Neuronal stem cell (in vitro differentiated cells): ENCODE data around the gene ACSS2.

Experiments used
- DNase-seq: peaks from one replicate; pipeline ENCODE4 v3.0.0-alpha.2; 2013; ENCODE audit warnings: low spot score
- H2AFZ ChIP-seq: one replicate; pipeline ENCODE4 v1.6.1; 2013; ENCODE audit warnings: mild to moderate bottlenecking, low read length, inconsistent platforms
- H2AK5ac ChIP-seq: 2 replicates; pipeline ENCODE4 v1.6.1; 2013; ENCODE audit warnings: low read depth, mild to moderate bottlenecking, inconsistent platforms, low read length, moderate library complexity, mixed read lengths
- H2BK120ac ChIP-seq: 2 replicates; pipeline ENCODE4 v1.6.1; 2013; ENCODE audit warnings: low read depth, mild to moderate bottlenecking, inconsistent platforms, low read length, moderate library complexity, mixed read lengths
- H2BK12ac ChIP-seq: one replicate; pipeline ENCODE4 v1.6.1; 2013; ENCODE audit warnings: low read length, inconsistent platforms
- H2BK15ac ChIP-seq: 2 replicates; pipeline ENCODE4 v1.6.1; 2013; ENCODE audit warnings: mild to moderate bottlenecking, low read length, inconsistent platforms, mixed read lengths
- H2BK5ac ChIP-seq: one replicate; pipeline ENCODE4 v1.6.1; 2013; ENCODE audit warnings: inconsistent platforms, mild to moderate bottlenecking, low read length, moderate library complexity
- H3K14ac ChIP-seq: one replicate; pipeline ENCODE4 v1.6.1; 2013; ENCODE audit warnings: low read length, inconsistent platforms
- H3K18ac ChIP-seq: 2 replicates; pipeline ENCODE4 v1.6.1; 2013; ENCODE audit warnings: low read length, inconsistent platforms
- H3K23ac ChIP-seq: 2 replicates; pipeline ENCODE4 v1.6.1; 2013; ENCODE audit warnings: low read depth, mild to moderate bottlenecking, mixed read lengths, low read length, inconsistent platforms; ENCODE audit not compliant: poor library complexity
- H3K27ac ChIP-seq: replicated peaks from 3 replicates; pipeline ENCODE4 v1.5.1; 2013; ENCODE audit warnings: low read length, inconsistent platforms
- H3K27me3 ChIP-seq, 3 experiments: 2 replicates each; pipeline ENCODE4 v1.6.1; 2013; ENCODE audit warnings: low read length in 3 of 3, mild to moderate bottlenecking in 2 of 3, inconsistent platforms in 1 of 3, low read depth in 1 of 3, mixed read lengths in 1 of 3, moderate library complexity in 1 of 3; ENCODE audit not compliant: control insufficient read depth in 3 of 3, insufficient read depth in 3 of 3
- H3K36me3 ChIP-seq, 2 donors: replicated peaks in 1 of 2; 2 replicates each; pipeline ENCODE4 v1.6.1; 2013; ENCODE audit warnings: low read length in 2 of 2; ENCODE audit not compliant: control insufficient read depth in 2 of 2, insufficient read depth in 2 of 2
- H3K4ac ChIP-seq: 2 replicates; pipeline ENCODE4 v1.6.1; 2013; ENCODE audit warnings: inconsistent platforms, mild to moderate bottlenecking, low read length, moderate library complexity
- H3K4me1 ChIP-seq, 2 donors: 1 replicate in 1 of 2; 2 replicates in 1 of 2; pipeline ENCODE4 v1.6.1; 2013; ENCODE audit warnings: low read length in 2 of 2, low read depth in 1 of 2; ENCODE audit not compliant: control insufficient read depth in 2 of 2, insufficient read depth in 1 of 2
- H3K4me2 ChIP-seq: one replicate; pipeline ENCODE4 v1.6.1; 2013; ENCODE audit warnings: mild to moderate bottlenecking, low read length, inconsistent platforms; ENCODE audit not compliant: insufficient read depth, poor library complexity, severe bottlenecking
- H3K4me3 ChIP-seq, 2 donors: 2 replicates each; pipeline ENCODE4 v1.5.1; 2013; ENCODE audit warnings: low read length in 2 of 2, mild to moderate bottlenecking in 2 of 2, inconsistent platforms in 1 of 2, moderate library complexity in 1 of 2
- H3K79me1 ChIP-seq: one replicate; pipeline ENCODE4 v1.6.1; 2013; ENCODE audit warnings: low read depth, mild to moderate bottlenecking, inconsistent platforms, low read length, moderate library complexity
- H3K9ac ChIP-seq: one replicate; pipeline ENCODE4 v1.6.1; 2013; ENCODE audit warnings: mild to moderate bottlenecking, low read depth, low read length, inconsistent platforms; ENCODE audit not compliant: poor library complexity
- H3K9me3 ChIP-seq, 2 donors: replicated peaks in 1 of 2; 2 replicates each; pipeline versions ENCODE3 to v1.6.1; 2013; ENCODE audit warnings: low read length in 2 of 2, mild to moderate bottlenecking in 2 of 2, inconsistent platforms in 1 of 2, low read depth in 1 of 2, mixed read lengths in 1 of 2, moderate library complexity in 1 of 2; ENCODE audit not compliant: control insufficient read depth in 2 of 2, insufficient read depth in 1 of 2
- H4K8ac ChIP-seq: one replicate; pipeline ENCODE4 v1.6.1; 2013; ENCODE audit warnings: low read depth, mild to moderate bottlenecking, inconsistent platforms, low read length, moderate library complexity
- H4K91ac ChIP-seq: one replicate; pipeline ENCODE4 v1.6.1; 2013; ENCODE audit warnings: low read length, low read depth, mild to moderate bottlenecking, inconsistent platforms; ENCODE audit not compliant: poor library complexity
- WGBS, 2 donors: extraction: QIAGEN DNeasy Blood & Tissue Kit; methylation state at CpG; one replicate each; pipeline ENCODE4 v1.1.7; 2013; ENCODE audit warnings: missing lambda C conversion rate in 2 of 2, mixed read lengths in 1 of 2; ENCODE audit not compliant: insufficient read length in 2 of 2, insufficient replicate concordance in 1 of 2; ENCODE audit errors: extremely low coverage in 2 of 2; 5-methylcytosine and 5-hydroxymethylcytosine counted together

ACSS2 gene

GRCh38 chr20:34861386-34862084 lies 14.9 kb upstream of the ACSS2 start:
- peaks cover 0 to 2% of the 10 kb centered on the region in 2 donors for H3K4me1 ChIP-seq
- H3K14ac ChIP-seq: no peak overlapping the region
- H2BK15ac ChIP-seq: no peak overlapping the region
- H3K9ac ChIP-seq: no peak overlapping the region
- H3K18ac ChIP-seq: no peak overlapping the region
- no CpG with 5 or more reads among the region's 7 CpGs for WGBS, 2 donors
- H2BK120ac ChIP-seq: no peak overlapping the region
- no peak overlapping the region for H3K4ac ChIP-seq
- H3K27me3 ChIP-seq: no peaks in the 10 kb centered on the region
- peaks cover 2% of the 10 kb centered on the region for H3K79me1 ChIP-seq
- H3K9me3 ChIP-seq: no peaks in the 10 kb centered on the region
- H4K8ac ChIP-seq: no peak overlapping the region
- no peak overlapping the region for H2BK12ac ChIP-seq
- no peak overlapping the region for H3K4me2 ChIP-seq
- H2AFZ ChIP-seq: no peak overlapping the region
- no peak for DNase-seq
- H3K27ac ChIP-seq: no peak overlapping the region
- peaks cover 27 to 79% of the 10 kb centered on the region in 2 donors for H3K36me3 ChIP-seq
- H4K91ac ChIP-seq: no peak overlapping the region
- H2BK5ac ChIP-seq: no peak overlapping the region
- no peak overlapping the region for H3K23ac ChIP-seq
- no peak overlapping the region for H3K4me3 ChIP-seq
- H2AK5ac ChIP-seq: no peak overlapping the region

GRCh38 chr20:34862724-34863123 lies 13.7 kb upstream of the ACSS2 start:
- Histone ChIP-seq H2BK15ac (no peak overlapping the region), H3K4me1 (peaks cover 0 to 2% of the 10 kb centered on the region in 2 donors), H2BK12ac (no peak overlapping the region), H3K9me3 (no peaks in the 10 kb centered on the region), H3K4me3 (no peak overlapping the region), H3K27ac (no peak overlapping the region), H3K23ac (no peak overlapping the region), H3K9ac (no peak overlapping the region), H2BK5ac (no peak overlapping the region), H2AFZ (no peak overlapping the region), H4K91ac (no peak overlapping the region), H2AK5ac (no peak overlapping the region), H3K14ac (peak overlapping the region; percentile 82), H2BK120ac (no peak overlapping the region), H3K18ac (peak overlapping the region; percentile 57), H3K4ac (no peak overlapping the region), H3K4me2 (no peak overlapping the region), H3K36me3 (peaks cover 20 to 71% of the 10 kb centered on the region in 2 donors), H3K27me3 (no peaks in the 10 kb centered on the region), H3K79me1 (peaks cover 2% of the 10 kb centered on the region), H4K8ac (no peak overlapping the region)
- WGBS, 2 donors: no CpG with 5 or more reads among the region's 12 CpGs
- DNase-seq: no peak

DNA sequence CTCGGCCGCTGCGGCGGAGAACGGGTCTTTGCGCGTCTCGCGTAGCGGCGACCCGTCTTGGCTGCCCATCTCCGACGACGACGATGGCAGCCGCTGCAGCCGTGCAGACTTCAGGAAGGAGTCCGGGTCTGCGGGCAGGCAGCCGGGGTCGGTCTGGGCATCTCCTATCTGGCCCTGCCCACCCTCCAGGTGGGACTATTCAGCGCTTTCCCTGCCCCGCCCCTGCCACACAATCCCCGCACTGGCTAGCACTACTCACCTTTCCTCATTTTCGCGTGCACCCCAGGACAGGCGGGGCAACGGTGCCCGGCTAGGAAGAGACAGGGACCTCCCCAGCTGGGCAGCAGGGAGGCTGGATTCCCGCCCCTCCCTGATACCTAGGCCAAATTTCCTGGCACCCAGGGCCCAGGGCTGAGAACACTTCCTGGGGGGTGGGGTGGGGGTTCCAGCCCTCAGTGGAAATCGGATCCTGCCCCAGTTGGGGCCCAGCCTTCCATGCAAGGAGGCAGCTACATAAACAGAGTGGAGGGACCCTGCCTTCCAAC lies 12.9 kb upstream of the ACSS2 start:
- H3K9ac ChIP-seq: no peak overlapping the region
- no peak overlapping the region for H4K91ac ChIP-seq
- WGBS, 2 donors: no CpG with 5 or more reads among the region's 32 CpGs
- H2BK120ac ChIP-seq: no peak overlapping the region
- no peak overlapping the region for H3K27ac ChIP-seq
- H3K4ac ChIP-seq: no peak overlapping the region
- H3K9me3 ChIP-seq: no peaks in the 10 kb centered on the region
- peak overlapping the region; percentile 63 for H2AK5ac ChIP-seq
- no peak overlapping the region for H4K8ac ChIP-seq
- no peak overlapping the region for H2BK12ac ChIP-seq
- H3K18ac ChIP-seq: peak overlapping the region; percentile 65
- no peak overlapping the region for H3K4me2 ChIP-seq
- H3K4me1 ChIP-seq: peaks cover 0 to 2% of the 10 kb centered on the region in 2 donors
- no peak overlapping the region for H2BK5ac ChIP-seq
- H3K23ac ChIP-seq: no peak overlapping the region
- peaks cover 2% of the 10 kb centered on the region for H3K79me1 ChIP-seq
- H2BK15ac ChIP-seq: no peak overlapping the region
- no peak for DNase-seq
- H3K36me3 ChIP-seq: peaks cover 19 to 68% of the 10 kb centered on the region in 2 donors
- H3K27me3 ChIP-seq: no peaks in the 10 kb centered on the region
- H3K4me3 ChIP-seq: no peak overlapping the region
- peak overlapping the region; percentile 71 for H3K14ac ChIP-seq
- H2AFZ ChIP-seq: no peak overlapping the region

DNA sequence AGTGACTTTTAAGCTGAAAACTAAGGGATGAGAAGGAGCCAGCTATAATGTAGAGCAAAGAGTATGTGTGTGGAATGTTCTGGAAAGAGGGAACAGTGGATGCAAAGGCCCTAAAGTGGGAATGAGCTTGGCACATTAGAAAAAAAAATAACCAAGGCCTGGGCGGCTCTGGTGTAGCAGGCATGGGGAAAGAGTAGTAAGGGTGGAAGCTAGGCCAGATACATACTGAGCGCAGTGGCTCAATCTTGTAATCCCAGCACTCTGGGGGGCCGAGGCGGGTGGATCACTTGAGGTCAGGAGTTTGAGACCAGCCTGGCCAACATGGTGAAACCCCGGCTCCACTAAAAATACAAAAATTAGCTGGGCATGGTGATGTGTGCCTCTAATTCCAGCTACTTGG lies 12.2 kb upstream of the ACSS2 start:
- Histone ChIP-seq H3K9me3 (no peaks in the 10 kb centered on the region), H3K4ac (no peak overlapping the region), H2BK12ac (no peak overlapping the region), H4K91ac (no peak overlapping the region), H2AFZ (no peak overlapping the region), H3K18ac (no peak overlapping the region), H3K23ac (no peak overlapping the region), H3K4me2 (no peak overlapping the region), H3K4me3 (no peak overlapping the region), H2BK5ac (no peak overlapping the region), H2BK120ac (no peak overlapping the region), H2AK5ac (no peak overlapping the region), H3K27me3 (no peaks in the 10 kb centered on the region), H3K79me1 (peaks cover 2% of the 10 kb centered on the region), H3K27ac (no peak overlapping the region), H3K9ac (no peak overlapping the region), H4K8ac (no peak overlapping the region), H3K36me3 (peaks cover 17 to 65% of the 10 kb centered on the region in 2 donors), H3K4me1 (peaks cover 0 to 2% of the 10 kb centered on the region in 2 donors), H2BK15ac (no peak overlapping the region), H3K14ac (no peak overlapping the region)
- WGBS, 2 donors: no CpG with 5 or more reads among the region's 5 CpGs
- DNase-seq: no peak
